GM21529 (cell line): ENCODE results near the gene DDOST.

Experiments used
- ATAC-seq: cut with Tn5 transposase; IDR thresholded peaks from one replicate; pipeline ENCODE4 v1.9.1; 2021; ENCODE audit not compliant: unreplicated experiment

Gene DDOST

GRCh38 chr1:20661207-20662109 is at the start of gene DDOST:
Gene DDOST (minus strand): TSS chr1:20661369. CDS start chr1:20661350, 19 bp downstream.
- peak; percentile 95 for ATAC-seq

GRCh38 chr1:20710469-20711284 is 49.5 kb upstream of the DDOST start:
- ATAC-seq = no peak

GRCh38 chr1:20709868-20710267 is 48.7 kb upstream of the DDOST start:
- ATAC-seq = no peak

- ATAC-seq = no peak
These were observed 47.7 kb upstream of the DDOST start for GRCh38 chr1:20708891-20709290.

- no peak for ATAC-seq
These were observed 46.9 kb upstream of the DDOST start for GRCh38 chr1:20708057-20708456.

GRCh38 chr1:20706841-20707240 is 45.7 kb upstream of the DDOST start:
- ATAC-seq = no peak

- ATAC-seq = no peak
These were observed 44.1 kb upstream of the DDOST start for GRCh38 chr1:20705203-20705755.

GRCh38 chr1:20704390-20705202 is 43.4 kb upstream of the DDOST start:
- ATAC-seq = no peak

- ATAC-seq = no peak
These were observed 42.1 kb upstream of the DDOST start for GRCh38 chr1:20703124-20703756.

GRCh38 chr1:20702416-20702815 is 41.2 kb upstream of the DDOST start:
- ATAC-seq = no peak

GRCh38 chr1:20701847-20702246 is 40.7 kb upstream of the DDOST start:
- no peak for ATAC-seq

- ATAC-seq = no peak
These were observed 40.3 kb upstream of the DDOST start for GRCh38 chr1:20701446-20701845.

- ATAC-seq = no peak
These were observed 39.6 kb upstream of the DDOST start for GRCh38 chr1:20700636-20701215.

- no peak for ATAC-seq
These were observed 38.4 kb upstream of the DDOST start for GRCh38 chr1:20699558-20699957.

- no peak for ATAC-seq
These were observed 37.2 kb upstream of the DDOST start for GRCh38 chr1:20698195-20698910.

- ATAC-seq = no peak
These were observed 36.4 kb upstream of the DDOST start for GRCh38 chr1:20697563-20697962.

GRCh38 chr1:20696397-20697333 is 35.5 kb upstream of the DDOST start:
- peak; percentile 76 for ATAC-seq

- ATAC-seq = no peak
These were observed 34.3 kb upstream of the DDOST start for GRCh38 chr1:20695515-20695914.
